Calu3 (cell line): ENCODE data around the gene ENTREP3. TPM values are rescaled to one million over a fixed set of nuclear protein-coding genes. Genes with fewer than 3 reads are reported as not detected.
"Not testable (repeated sequence)": the region's sequence is repeated elsewhere in the genome, so short reads cannot be mapped to it uniquely, and the experiment has no call there.

Source experiments
- BruUV-seq: library from RNA; stranded (reverse); fragments of 400-500 nt; replicated peaks from 2 replicates; lab custom pipeline; 2021; lab: Mats Ljungman, UMichigan
- CTCF ChIA-PET: fragments of 300-600 bp; sonication (Branson Sonifier 250); formaldehyde crosslinking; loops from one replicate; lab custom pipeline; 2022; ENCODE audit warnings: antibody characterized with exemption; lab: Charles Lee
- DNase-seq: peaks from one replicate; pipeline ENCODE4 v3.0.0; 2022
- H3K27ac Mint-ChIP-seq: one replicate; pipeline ENCODE4 v1.8.0; 2022; ENCODE audit warnings: mixed read lengths; ENCODE audit not compliant: unreplicated experiment
- H3K27me3 Mint-ChIP-seq: one replicate; pipeline ENCODE4 v1.8.0; 2022; ENCODE audit warnings: mixed read lengths; ENCODE audit not compliant: unreplicated experiment
- H3K36me3 Mint-ChIP-seq: one replicate; pipeline ENCODE4 v1.8.0; 2022; ENCODE audit warnings: mild to moderate bottlenecking, moderate library complexity, mixed read lengths; ENCODE audit not compliant: insufficient read depth, unreplicated experiment
- H3K4me1 Mint-ChIP-seq: one replicate; pipeline ENCODE4 v1.8.0; 2022; ENCODE audit warnings: mild to moderate bottlenecking, low read depth, mixed read lengths; ENCODE audit not compliant: unreplicated experiment
- H3K4me3 Mint-ChIP-seq: one replicate; pipeline ENCODE4 v1.8.0; 2022; ENCODE audit warnings: mild to moderate bottlenecking, low read depth, moderate library complexity, mixed read lengths; ENCODE audit not compliant: unreplicated experiment
- H3K9me3 Mint-ChIP-seq: one replicate; pipeline ENCODE4 v1.8.0; 2022; ENCODE audit warnings: low read depth, mixed read lengths; ENCODE audit not compliant: unreplicated experiment
- CTCF ChIP-seq: fragments of 200-600 bp; IDR thresholded peaks from one replicate; pipeline ENCODE4 v1.8.0; 2022; ENCODE audit warnings: antibody characterized with exemption; ENCODE audit not compliant: unreplicated experiment
- intact Hi-C: fragments of 100-400 bp; cut with micrococcal nuclease; formaldehyde crosslinking; loops from one replicate; pipeline ENCODE4 v1.10.0; 2022; ENCODE audit not compliant: unreplicated experiment
- total RNA-seq: library from RNA; stranded (reverse); gene quantifications from 2 replicates; pipeline ENCODE4 v1.2.3, GENCODE V29; 2022

ENTREP3 gene
- total RNA-seq, 1 experiment from 2014 or later, result 25.2 TPM

DNA sequence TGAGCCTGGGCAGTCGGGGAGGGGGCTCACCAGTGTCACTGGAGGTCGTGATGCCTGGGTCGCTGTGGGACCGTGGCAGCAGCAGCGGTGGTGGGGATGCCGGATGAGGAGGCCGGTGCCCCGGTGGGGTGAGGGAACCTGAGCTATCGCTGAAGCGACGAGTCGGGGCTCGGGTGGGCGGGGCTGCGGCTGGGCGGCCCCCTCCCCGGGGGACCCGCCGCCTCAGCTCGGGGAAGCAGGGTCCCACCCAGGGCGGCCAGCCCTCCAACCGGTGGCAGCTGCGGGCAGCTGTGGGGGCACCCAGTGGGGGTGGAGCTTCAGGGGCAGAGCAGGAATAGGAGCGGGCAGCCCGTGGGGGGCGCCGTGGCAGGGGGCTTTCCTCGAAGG lies 5.0 kb downstream of the ENTREP3 start:
- Mint-ChIP-seq H3K4me1 (peaks cover 15% of the 10 kb centered on the region), H3K36me3 (peaks cover 18% of the 10 kb centered on the region), H3K27ac (no peak overlapping the region), H3K27me3 (no peaks in the 10 kb centered on the region), H3K4me3 (no peak overlapping the region), H3K9me3 (no peaks in the 10 kb centered on the region)
- intact Hi-C loops, result loop anchor here (2.0 kb wide), 1 partner anchor 75 kb away; no protein-coding TSS in a partner anchor
- no peak for TF ChIP-seq CTCF
- BruUV-seq, result no TSS peak
- CTCF ChIA-PET, result interaction anchor here (0.7 to 3.6 kb wide), 15 partner anchors 9 to 479 kb away, joined by 3 to 44 read pairs (median 5); partner anchors contain the start of genes CLK2, FDPS, SCAMP3 and THBS3
- DNase-seq, result no peak

DNA sequence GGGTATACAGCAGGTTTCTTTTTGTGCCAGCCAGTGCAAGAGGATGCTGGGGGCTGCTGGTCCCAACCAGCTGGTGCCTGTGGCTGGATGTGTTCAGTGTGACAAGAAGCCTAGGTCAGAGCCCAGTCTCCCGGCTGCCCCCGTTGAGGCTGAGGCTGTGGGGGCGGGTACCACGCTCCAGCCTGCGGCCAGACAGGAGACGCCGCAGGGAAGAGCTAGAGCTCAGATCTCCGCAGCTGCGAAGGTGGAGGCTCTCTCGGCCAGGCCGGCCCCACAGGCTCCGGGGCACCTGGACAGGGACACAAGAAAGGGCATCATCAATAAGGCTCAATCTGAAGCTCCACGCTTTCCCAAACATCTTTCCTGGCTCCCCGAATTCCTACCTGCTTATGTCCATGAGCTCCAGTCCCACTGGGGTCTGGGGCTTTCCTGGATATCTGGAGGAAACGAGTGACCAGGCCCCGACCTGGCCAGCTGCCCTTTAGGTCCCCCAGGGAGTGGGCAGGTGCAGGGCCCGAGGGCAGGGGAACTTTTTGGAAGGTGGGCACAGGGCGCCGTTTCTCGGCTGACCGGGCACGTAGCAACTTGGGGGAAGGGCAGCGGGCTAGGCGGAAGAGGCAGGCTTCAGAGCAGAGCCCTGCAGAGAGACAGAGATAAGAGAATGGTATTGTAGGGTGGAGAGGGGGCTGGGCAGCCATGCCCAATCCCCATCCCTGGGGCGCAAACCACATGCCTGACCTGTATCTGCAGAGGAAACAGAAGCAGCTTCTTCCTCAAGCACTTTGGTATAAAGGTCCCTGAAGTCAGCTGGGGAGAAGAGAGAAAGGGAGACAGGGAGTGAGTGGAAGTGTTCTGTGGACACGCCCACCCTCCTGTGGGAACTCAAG lies 7.4 kb downstream of the ENTREP3 start:
- CTCF ChIA-PET, result interaction anchor here (0.6 kb wide), 1 partner anchor 124 kb away, joined by 3 read pairs; no protein-coding TSS in a partner anchor
- BruUV-seq, result no TSS peak
- no peak for DNase-seq
- no peak overlapping the region for H3K27ac Mint-ChIP-seq
- peaks cover 16% of the 10 kb centered on the region for H3K36me3 Mint-ChIP-seq
- H3K9me3 Mint-ChIP-seq, result no peaks in the 10 kb centered on the region
- TF ChIP-seq CTCF, result no peak
- H3K27me3 Mint-ChIP-seq, result no peaks in the 10 kb centered on the region
- intact Hi-C loops, result no loop called here
- H3K4me3 Mint-ChIP-seq, result no peak overlapping the region
- H3K4me1 Mint-ChIP-seq, result peaks cover 9% of the 10 kb centered on the region

GRCh38 chr1:155246796-155247195 lies 8.5 kb downstream of the ENTREP3 start:
- intact Hi-C loops, H3K27ac Mint-ChIP-seq, H3K4me1 Mint-ChIP-seq, BruUV-seq, H3K27me3 Mint-ChIP-seq, H3K4me3 Mint-ChIP-seq, DNase-seq, H3K9me3 Mint-ChIP-seq: not testable (repeated sequence)
- CTCF ChIA-PET, result interaction anchor here (0.6 kb wide), 1 partner anchor 412 kb away, joined by 3 read pairs; no protein-coding TSS in a partner anchor
- peaks cover 16% of the 10 kb centered on the region for H3K36me3 Mint-ChIP-seq

GRCh38 chr1:155245163-155245524 lies 10.1 kb downstream of the ENTREP3 start:
- no peak for DNase-seq
- no TSS peak for BruUV-seq
- Mint-ChIP-seq H3K9me3 (no peaks in the 10 kb centered on the region), H3K27me3 (no peaks in the 10 kb centered on the region), H3K4me3 (peak overlapping the region; percentile 69), H3K4me1 (peaks cover 20% of the 10 kb centered on the region), H3K27ac (no peak overlapping the region), H3K36me3 (peaks cover 25% of the 10 kb centered on the region)
- TF ChIP-seq CTCF, result no peak
- intact Hi-C loops, result no loop called here
- CTCF ChIA-PET, result interaction anchor here (1.3 kb wide), 1 partner anchor 72 kb away, joined by 4 read pairs; the partner anchor contains the start of gene KRTCAP2
